ENCODE results near the gene ZNF793. TPM values are rescaled to one million over a fixed set of nuclear protein-coding genes. Genes with fewer than 3 reads are reported as not detected.

ZNF793 gene
- total RNA-seq, 2 experiments from 2014 or later, result 4.4 to 4.7 TPM

- Mint-ChIP-seq H3K27me3 (no peaks in the 10 kb centered on the region), H3K4me1 (no peaks in the 10 kb centered on the region), H3K4me3 (no peak overlapping the region), H3K9me3 (ENCODE audit: low read depth) (peaks cover 51% of the 10 kb centered on the region), H3K36me3 (ENCODE audit: low read depth) (peaks cover 70% of the 10 kb centered on the region), H3K27ac (no peak overlapping the region)
- CTCF ChIA-PET, result interaction anchor here (1.2 kb wide), 1 partner anchor 21 kb away, joined by 3 read pairs; no protein-coding TSS in a partner anchor
- POLR2A ChIA-PET, result no interaction called here
- ATAC-seq (no peak), DNase-seq (no peak)
- intact Hi-C loops (cut with DNase I, micrococcal nuclease), result no loop called here
Measured at GRCh38 chr19:37572203-37572602, 65.5 kb downstream of the ZNF793 start.

GRCh38 chr19:37583340-37583739 is 76.6 kb downstream of the ZNF793 start:
- ATAC-seq, result no peak
- Mint-ChIP-seq H3K9me3 (ENCODE audit: low read depth) (peaks cover 47% of the 10 kb centered on the region), H3K4me1 (no peaks in the 10 kb centered on the region), H3K36me3 (ENCODE audit: low read depth) (peaks cover 37% of the 10 kb centered on the region), H3K27me3 (no peaks in the 10 kb centered on the region), H3K27ac (no peak overlapping the region), H3K4me3 (no peak overlapping the region)
- intact Hi-C loops (cut with DNase I, micrococcal nuclease), result no loop called here
- POLR2A ChIA-PET, result no interaction called here
- CTCF ChIA-PET, result no interaction called here
- no peak for DNase-seq

Other genes with a start within 250 kb of the ZNF793 start
- 1 to 10 TPM; 5.0 to 5.4 TPM for gene ZNF527, start 135.8 kb upstream of the ZNF793 start, total RNA-seq
- gene ZNF569, start 39.5 kb upstream of the ZNF793 start, total RNA-seq, result 1 to 10 TPM; 7.4 to 9.1 TPM
- 1 to 10 TPM; 4.5 to 4.8 TPM for gene ZNF570, start 37.6 kb upstream of the ZNF793 start, total RNA-seq
- 1 to 10 TPM; 2.4 to 2.9 TPM for gene ZNF571, start 87.9 kb downstream of the ZNF793 start, total RNA-seq
- 1 to 10 TPM in 1 of 2 experiments, under 1 TPM in 1; 0.67 to 1.1 TPM for gene ZNF540, start 87.9 kb downstream of the ZNF793 start, total RNA-seq
- gene ZFP30, start 148.5 kb downstream of the ZNF793 start, total RNA-seq, result 10 to 100 TPM in 1 of 2 experiments, 1 to 10 TPM in 1; 9.4 to 11.1 TPM
- gene ZNF607, start 212.8 kb downstream of the ZNF793 start, total RNA-seq, result 1 to 10 TPM; 4.9 to 8.3 TPM

Data from activated CD4-positive, alpha-beta T cell treated with anti-CD3 and anti-CD28 coated beads for 36 hours (primary cell).